ENCODE measurements around the gene FKBP10. TPM values are rescaled to one million over a fixed set of nuclear protein-coding genes. Genes with fewer than 3 reads are reported as not detected.
"Not testable (repeated sequence)": the region's sequence is repeated elsewhere in the genome, so short reads cannot be mapped to it uniquely, and the experiment has no call there.

FKBP10 gene
- total RNA-seq, 1 experiment from 2014 or later = 72.2 TPM

GRCh38 chr17:41811549-41812380 is 1.0 kb upstream of the FKBP10 start, which contains the start of gene P3H4:
TSS of gene P3H4 (minus strand) at chr17:41811949. CDS start at chr17:41811915, 34 bp downstream.
- Histone ChIP-seq H3K36me3 (0 out of 2 replicates have a peak, but pooled peaks cover 3% of the 10 kb centered on the region), H3K27ac (peak within 1 kb of the TSS; percentile 53), H3K27me3 (no peaks in the 10 kb centered on the region), H3K4me1 (no peaks in the 10 kb centered on the region), H3K4me3 (peak within 1 kb of the TSS; percentile 72), H3K9me3 (replicated peaks) (no peaks in the 10 kb centered on the region)
- peak; percentile 71 to 78 for DNase-seq

DNA sequence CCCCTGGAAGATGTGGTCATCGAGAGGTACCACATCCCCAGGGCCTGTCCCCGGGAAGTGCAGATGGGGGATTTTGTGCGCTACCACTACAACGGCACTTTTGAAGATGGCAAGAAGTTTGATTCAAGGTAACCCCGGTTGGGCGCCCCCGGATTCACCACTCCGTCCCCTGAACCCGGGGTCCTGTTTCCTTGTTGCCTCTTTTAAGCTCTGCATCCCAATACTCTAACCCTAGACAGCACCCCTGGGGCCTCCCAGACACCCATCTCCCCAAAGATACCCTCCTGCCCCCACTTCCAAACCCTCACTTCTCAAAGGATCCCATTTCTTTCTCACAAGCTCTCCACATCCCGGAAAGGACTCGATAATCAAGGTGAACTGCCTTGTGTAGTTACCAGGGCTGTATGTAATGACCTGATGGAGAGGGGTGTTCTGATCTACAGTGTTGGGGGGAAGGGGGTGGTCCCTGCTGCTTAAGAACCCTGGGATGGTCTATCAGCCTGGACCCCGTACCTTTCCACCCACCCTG is 412 bp downstream of the FKBP10 start:
- peak overlapping the region; percentile 53 for H3K27ac ChIP-seq
- no peaks in the 10 kb centered on the region for H3K27me3 ChIP-seq
- no peak for DNase-seq
- 0 out of 2 replicates have a peak, but pooled peaks cover 5% of the 10 kb centered on the region for H3K36me3 ChIP-seq
- H3K4me3 ChIP-seq = peak overlapping the region; percentile 72
- H3K9me3 ChIP-seq (replicated peaks) = no peaks in the 10 kb centered on the region
- no peaks in the 10 kb centered on the region for H3K4me1 ChIP-seq

GRCh38 chr17:41813699-41814124 is 908 bp downstream of the FKBP10 start:
- Histone ChIP-seq H3K36me3 (peaks cover 5% of the 10 kb centered on the region; the same call in 1 of the 2 replicates), H3K27me3 (no peaks in the 10 kb centered on the region), H3K27ac (no peak overlapping the region; the same call in 1 of the 2 replicates), H3K9me3 (replicated peaks) (no peaks in the 10 kb centered on the region), H3K4me3 (peak overlapping the region; percentile 72), H3K4me1 (no peaks in the 10 kb centered on the region)
- no peak for DNase-seq

DNA sequence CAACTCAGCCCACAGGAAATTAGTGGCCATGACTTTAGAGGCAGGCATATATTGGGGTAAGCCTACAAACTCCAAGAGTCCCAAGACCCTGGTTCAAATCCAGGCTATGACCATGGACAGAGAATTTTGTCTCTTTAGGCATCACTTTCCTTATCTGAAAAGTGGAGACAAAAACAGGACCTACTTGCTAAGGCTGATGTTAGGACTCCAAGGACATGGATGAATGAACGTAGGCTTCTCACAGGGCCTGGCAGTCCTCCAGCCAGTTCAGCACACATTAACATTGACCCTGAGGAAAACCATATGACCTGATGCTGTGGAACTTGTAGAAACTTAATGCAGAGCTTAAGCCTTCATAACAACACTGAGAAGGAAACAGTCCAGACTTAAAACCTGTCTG is 1.4 kb downstream of the FKBP10 start:
- Histone ChIP-seq H3K4me3 (peak overlapping the region; percentile 72), H3K27me3 (no peaks in the 10 kb centered on the region), H3K36me3 (peaks cover 5% of the 10 kb centered on the region; the same call in 1 of the 2 replicates), H3K4me1 (no peaks in the 10 kb centered on the region), H3K9me3 (replicated peaks) (no peaks in the 10 kb centered on the region), H3K27ac (no peak overlapping the region)
- no peak for DNase-seq

DNA sequence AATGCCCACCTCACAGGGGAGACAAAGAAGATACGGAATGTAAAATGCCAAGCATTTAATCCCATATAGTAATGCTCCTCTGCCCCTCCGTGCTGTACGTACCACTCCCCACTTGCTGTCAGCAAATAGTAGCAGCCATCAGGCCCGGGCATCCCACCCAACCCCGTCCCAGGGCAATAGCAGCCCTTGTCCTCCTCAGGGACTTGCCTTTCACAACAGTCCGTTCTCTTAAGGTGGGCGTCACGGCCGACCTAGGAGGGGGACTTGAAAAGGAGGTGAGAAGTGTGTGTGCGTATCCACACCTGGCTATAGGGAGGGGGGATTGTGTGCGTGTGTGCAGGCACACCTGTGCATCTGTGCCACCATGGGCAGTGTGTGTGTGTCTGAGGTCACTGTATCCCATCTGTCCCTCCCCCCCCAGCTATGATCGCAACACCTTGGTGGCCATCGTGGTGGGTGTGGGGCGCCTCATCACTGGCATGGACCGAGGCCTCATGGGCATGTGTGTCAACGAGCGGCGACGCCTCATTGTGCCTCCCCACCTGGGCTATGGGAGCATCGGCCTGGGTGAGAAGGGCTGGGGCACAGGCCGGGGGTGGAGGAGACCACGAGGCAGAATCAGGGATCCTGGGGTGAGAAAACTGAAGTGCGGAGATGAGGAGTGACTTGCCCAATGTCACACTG is 4.0 kb downstream of the FKBP10 start:
- DNase-seq = no peak

DNA sequence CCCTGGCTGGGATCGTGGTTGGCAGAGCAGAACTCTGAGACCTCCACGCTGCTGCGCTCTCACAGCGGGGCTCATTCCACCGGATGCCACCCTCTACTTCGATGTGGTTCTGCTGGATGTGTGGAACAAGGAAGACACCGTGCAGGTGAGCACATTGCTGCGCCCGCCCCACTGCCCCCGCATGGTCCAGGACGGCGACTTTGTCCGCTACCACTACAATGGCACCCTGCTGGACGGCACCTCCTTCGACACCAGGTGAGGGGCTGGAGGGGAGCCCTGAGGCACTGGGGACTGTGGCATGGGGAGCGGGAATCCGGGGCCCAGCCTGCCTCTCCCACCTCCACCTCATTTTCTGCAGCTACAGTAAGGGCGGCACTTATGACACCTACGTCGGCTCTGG is 5.2 kb downstream of the FKBP10 start:
- Histone ChIP-seq H3K27ac (no peak overlapping the region), H3K4me3 (no peak overlapping the region), H3K27me3 (no peaks in the 10 kb centered on the region), H3K36me3 (peaks cover 10% of the 10 kb centered on the region; the same call in 1 of the 2 replicates), H3K9me3 (replicated peaks) (no peaks in the 10 kb centered on the region), H3K4me1 (no peaks in the 10 kb centered on the region)
- DNase-seq = no peak

More for the DNA sequence above, 4.0 kb downstream of the FKBP10 start:
- Histone ChIP-seq H3K36me3 (peaks cover 10% of the 10 kb centered on the region; the same call in 1 of the 2 replicates), H3K27ac (no peak overlapping the region), H3K27me3 (no peaks in the 10 kb centered on the region), H3K4me3 (no peak overlapping the region), H3K9me3 (replicated peaks) (no peaks in the 10 kb centered on the region), H3K4me1 (no peaks in the 10 kb centered on the region)

- Histone ChIP-seq H3K27me3 (no peaks in the 10 kb centered on the region), H3K36me3 (peaks cover 21% of the 10 kb centered on the region; the same call in 1 of the 2 replicates), H3K4me1 (no peaks in the 10 kb centered on the region), H3K9me3 (replicated peaks) (no peaks in the 10 kb centered on the region), H3K27ac (no peak overlapping the region), H3K4me3 (no peak overlapping the region)
- no peak for DNase-seq
These were observed 9.0 kb downstream of the FKBP10 start for GRCh38 chr17:41821776-41822175.

DNA sequence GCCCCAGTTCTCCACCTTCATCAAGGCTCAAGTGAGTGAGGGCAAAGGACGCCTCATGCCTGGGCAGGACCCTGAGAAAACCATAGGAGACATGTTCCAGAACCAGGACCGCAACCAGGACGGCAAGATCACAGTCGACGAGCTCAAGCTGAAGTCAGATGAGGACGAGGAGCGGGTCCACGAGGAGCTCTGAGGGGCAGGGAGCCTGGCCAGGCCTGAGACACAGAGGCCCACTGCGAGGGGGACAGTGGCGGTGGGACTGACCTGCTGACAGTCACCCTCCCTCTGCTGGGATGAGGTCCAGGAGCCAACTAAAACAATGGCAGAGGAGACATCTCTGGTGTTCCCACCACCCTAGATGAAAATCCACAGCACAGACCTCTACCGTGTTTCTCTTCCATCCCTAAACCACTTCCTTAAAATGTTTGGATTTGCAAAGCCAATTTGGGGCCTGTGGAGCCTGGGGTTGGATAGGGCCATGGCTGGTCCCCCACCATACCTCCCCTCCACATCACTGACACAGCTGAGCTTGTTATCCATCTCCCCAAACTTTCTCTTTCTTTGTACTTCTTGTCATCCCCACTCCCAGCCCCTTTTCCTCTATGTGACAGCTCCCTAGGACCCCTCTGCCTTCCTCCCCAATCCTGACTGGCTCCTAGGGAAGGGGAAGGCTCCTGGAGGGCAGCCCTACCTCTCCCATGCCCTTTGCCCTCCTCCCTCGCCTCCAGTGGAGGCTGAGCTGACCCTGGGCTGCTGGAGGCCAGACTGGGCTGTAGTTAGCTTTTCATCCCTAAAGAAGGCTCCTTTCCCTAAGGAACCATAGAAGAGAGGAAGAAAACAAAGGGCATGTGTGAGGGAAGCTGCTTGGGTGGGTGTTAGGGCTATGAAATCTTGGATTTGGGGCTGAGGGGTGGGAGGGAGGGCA is 9.7 kb downstream of the FKBP10 start:
- no peaks in the 10 kb centered on the region for H3K9me3 ChIP-seq (replicated peaks)
- H3K4me3 ChIP-seq = no peak overlapping the region
- H3K4me1 ChIP-seq = no peaks in the 10 kb centered on the region
- H3K27me3 ChIP-seq = no peaks in the 10 kb centered on the region
- no peak overlapping the region for H3K27ac ChIP-seq
- H3K36me3 ChIP-seq = peaks cover 24% of the 10 kb centered on the region; the same call in 1 of the 2 replicates
- DNase-seq = no peak

DNA sequence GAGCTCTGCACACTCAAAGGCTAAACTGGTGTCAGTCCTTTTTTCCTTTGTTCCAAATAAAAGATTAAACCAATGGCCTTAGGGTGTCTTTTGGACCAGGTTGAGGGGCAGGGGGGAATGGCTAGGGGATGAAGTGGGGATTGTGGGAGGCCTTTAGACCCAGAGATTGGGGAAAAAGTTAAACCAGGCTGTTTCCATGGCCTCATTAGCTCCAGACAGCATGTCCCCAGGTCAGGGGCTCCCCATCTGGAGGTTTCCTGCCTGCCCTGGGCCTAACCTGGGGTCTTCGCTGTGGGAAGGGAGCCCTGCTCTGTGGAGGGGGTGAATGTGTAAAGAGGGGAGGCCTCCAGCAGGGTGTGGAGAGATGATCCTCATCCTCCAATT is 10.3 kb downstream of the FKBP10 start:
- Histone ChIP-seq H3K4me1 (no peaks in the 10 kb centered on the region), H3K9me3 (replicated peaks) (no peaks in the 10 kb centered on the region), H3K27ac (no peak overlapping the region), H3K27me3 (no peaks in the 10 kb centered on the region), H3K36me3 (peaks cover 25% of the 10 kb centered on the region; the same call in 1 of the 2 replicates), H3K4me3 (no peak overlapping the region)
- no peak for DNase-seq

- H3K4me1 ChIP-seq = no peaks in the 10 kb centered on the region
These were observed 10.8 kb downstream of the FKBP10 start for GRCh38 chr17:41823580-41823979.

DNA sequence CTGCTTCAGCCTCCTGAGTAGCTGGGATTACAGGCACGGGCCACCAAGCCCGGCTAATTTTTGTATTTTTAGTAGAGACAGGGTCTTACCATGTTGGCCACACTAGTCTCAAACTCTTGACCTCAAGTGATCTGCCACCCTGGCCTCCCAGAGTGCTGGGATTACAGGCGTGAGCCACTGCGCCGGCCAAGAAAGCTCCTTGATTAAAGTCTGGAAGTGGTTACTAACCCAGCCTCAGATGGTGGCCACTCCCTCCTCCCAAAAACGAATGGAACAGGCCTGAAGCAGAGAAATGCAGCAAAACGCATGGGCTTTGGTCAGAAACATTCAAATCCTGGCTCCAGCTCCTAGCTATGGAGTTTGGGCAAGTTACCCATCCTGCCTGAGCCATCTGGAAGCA is 11.3 kb downstream of the FKBP10 start:
- H3K27ac ChIP-seq = no peak overlapping the region
- H3K4me3 ChIP-seq = no peak overlapping the region
- no peaks in the 10 kb centered on the region for H3K27me3 ChIP-seq
- DNase-seq = no peak
- no peaks in the 10 kb centered on the region for H3K9me3 ChIP-seq (replicated peaks)
- peaks cover 25% of the 10 kb centered on the region; the same call in 1 of the 2 replicates for H3K36me3 ChIP-seq
- no peaks in the 10 kb centered on the region for H3K4me1 ChIP-seq

More at GRCh38 chr17:41823580-41823979, 10.8 kb downstream of the FKBP10 start:
- no peaks in the 10 kb centered on the region for H3K27me3 ChIP-seq
- peaks cover 25% of the 10 kb centered on the region; the same call in 1 of the 2 replicates for H3K36me3 ChIP-seq
- no peak overlapping the region for H3K4me3 ChIP-seq
- H3K9me3 ChIP-seq (replicated peaks) = no peaks in the 10 kb centered on the region
- no peak for DNase-seq
- H3K27ac ChIP-seq = no peak overlapping the region

DNA sequence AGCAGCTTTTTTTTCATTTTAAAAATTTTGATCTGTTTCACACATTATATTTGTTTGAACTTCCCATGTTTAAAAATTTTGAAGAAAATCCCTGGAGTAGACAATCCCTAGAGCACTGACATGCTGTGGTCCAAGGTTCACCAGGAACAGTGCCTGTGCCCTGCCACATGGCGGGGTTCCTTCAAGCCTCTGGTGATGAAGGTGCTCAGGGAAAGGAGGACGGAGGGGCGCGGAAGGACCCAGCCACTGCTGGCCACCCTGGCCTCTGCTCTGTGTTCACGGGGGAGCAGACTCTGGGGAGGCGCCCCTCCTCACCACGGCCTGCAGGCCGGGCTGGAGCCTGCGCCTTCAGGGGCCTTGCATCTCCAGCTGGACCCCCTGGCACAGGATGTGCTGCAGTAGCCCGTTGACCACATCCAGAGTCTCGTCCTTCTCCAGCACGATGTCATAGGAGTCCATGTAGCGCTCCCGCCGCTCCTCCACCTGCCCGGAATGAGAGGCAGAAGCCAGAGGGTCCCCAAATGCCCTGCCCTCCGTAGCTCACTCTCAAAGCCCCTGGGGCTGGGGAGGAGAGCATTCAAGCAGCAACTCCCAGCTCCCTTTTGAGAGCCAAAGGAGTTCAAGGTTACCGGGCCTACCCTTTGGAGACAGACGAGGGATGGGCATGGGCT is 12.5 kb downstream of the FKBP10 start:
- no peak for DNase-seq
- Histone ChIP-seq H3K9me3 (replicated peaks) (no peaks in the 10 kb centered on the region), H3K27ac (no peak overlapping the region), H3K36me3 (peaks cover 21% of the 10 kb centered on the region), H3K4me3 (no peak overlapping the region), H3K4me1 (no peaks in the 10 kb centered on the region), H3K27me3 (no peaks in the 10 kb centered on the region)

GRCh38 chr17:41829961-41830360 is 17.2 kb downstream of the FKBP10 start:
- DNase-seq, H3K27ac ChIP-seq: not testable (repeated sequence)
- H3K36me3 ChIP-seq = peaks cover 37% of the 10 kb centered on the region

More at GRCh38 chr17:41829961-41830360, 17.2 kb downstream of the FKBP10 start:
- not testable (repeated sequence) for H3K4me3 ChIP-seq; H3K4me1 ChIP-seq; H3K27me3 ChIP-seq; H3K9me3 ChIP-seq (replicated peaks)
